Body of pancreas (tissue), 4 donors: ENCODE measurements around the gene GABRG3. TPM values are rescaled to one million over a fixed set of nuclear protein-coding genes. Genes with fewer than 3 reads are reported as not detected.

ENCODE experiments used
- ATAC-seq: fragments of 150-250 bp; one replicate; pipeline ENCODE4 v1.9.1; 2016
- DNase-seq, 4 donors: peaks; one replicate each; pipeline ENCODE4 v3.0.0-alpha.2; 2019
- H3K27ac ChIP-seq, 4 donors: fragments of 200-600 bp; sonication (generic); 1 replicate in 3 of 4; 2 replicates in 1 of 4; pipeline versions ENCODE4 v1.5.1 to v1.6.1; 2016 to 2019; ENCODE audit warnings: mild to moderate bottlenecking in 1 of 4, mixed read lengths in 1 of 4, moderate library complexity in 1 of 4
- H3K27me3 ChIP-seq, 2 donors: fragments of 200-600 bp; sonication (generic); one replicate each; pipeline ENCODE4 v1.6.0; 2016; ENCODE audit warnings: mild to moderate bottlenecking in 1 of 2
- H3K36me3 ChIP-seq, 2 donors: fragments of 200-600 bp; sonication (generic); replicated peaks in 1 of 2; 2 replicates each; pipeline ENCODE4 v1.5.1; 2016; ENCODE audit warnings: low read depth in 2 of 2; ENCODE audit not compliant: insufficient read depth in 1 of 2
- H3K4me1 ChIP-seq: fragments of 200-600 bp; sonication (generic); one replicate; pipeline ENCODE4 v1.6.0; 2016
- H3K4me3 ChIP-seq, 2 donors: fragments of 200-600 bp; sonication (generic); 1 replicate in 1 of 2; 2 replicates in 1 of 2; pipeline ENCODE4 v1.5.1; 2016 to 2019
- H3K9me3 ChIP-seq, 3 donors: fragments of 200-600 bp; sonication (generic); 1 replicate in 2 of 3; 2 replicates in 1 of 3; pipeline ENCODE4 v1.5.1; 2016
- POLR2A ChIP-seq, 3 donors: fragments of 450-650 bp; IDR thresholded peaks; one replicate each; pipeline ENCODE4 v1.6.1; 2016; ENCODE audit warnings: antibody characterized with exemption in 3 of 3, mild to moderate bottlenecking in 2 of 3
- WGBS, 2 donors: methylation state at CpG; one replicate each; pipeline ENCODE4 v1.1.5; 2017; 5-methylcytosine and 5-hydroxymethylcytosine counted together
- intact Hi-C: fragments of 100-400 bp; cut with DNase I; formaldehyde crosslinking; loops from one replicate; pipeline ENCODE4 v1.15.1; 2023
- total RNA-seq, 2 donors: library from RNA; depleted of rRNA; stranded (reverse); fragments of >200 nt; gene quantifications; one replicate each; pipeline ENCODE4 v1.1.0, GENCODE V29; 2016
- TF ChIP-seq, protein P1 (sequence below), 7 experiments: fragments of 450-650 bp in 4 of 7; fragments of 200-600 bp in 3 of 7; sonication (generic) in 3 of 7; IDR thresholded peaks; one replicate each; pipeline ENCODE4 v1.5.1; 2016 to 2019; ENCODE audit warnings: antibody characterized with exemption in 7 of 7

The GABRG3 gene
- total RNA-seq, 2 donors from 2014 or later, result not detected

DNA sequence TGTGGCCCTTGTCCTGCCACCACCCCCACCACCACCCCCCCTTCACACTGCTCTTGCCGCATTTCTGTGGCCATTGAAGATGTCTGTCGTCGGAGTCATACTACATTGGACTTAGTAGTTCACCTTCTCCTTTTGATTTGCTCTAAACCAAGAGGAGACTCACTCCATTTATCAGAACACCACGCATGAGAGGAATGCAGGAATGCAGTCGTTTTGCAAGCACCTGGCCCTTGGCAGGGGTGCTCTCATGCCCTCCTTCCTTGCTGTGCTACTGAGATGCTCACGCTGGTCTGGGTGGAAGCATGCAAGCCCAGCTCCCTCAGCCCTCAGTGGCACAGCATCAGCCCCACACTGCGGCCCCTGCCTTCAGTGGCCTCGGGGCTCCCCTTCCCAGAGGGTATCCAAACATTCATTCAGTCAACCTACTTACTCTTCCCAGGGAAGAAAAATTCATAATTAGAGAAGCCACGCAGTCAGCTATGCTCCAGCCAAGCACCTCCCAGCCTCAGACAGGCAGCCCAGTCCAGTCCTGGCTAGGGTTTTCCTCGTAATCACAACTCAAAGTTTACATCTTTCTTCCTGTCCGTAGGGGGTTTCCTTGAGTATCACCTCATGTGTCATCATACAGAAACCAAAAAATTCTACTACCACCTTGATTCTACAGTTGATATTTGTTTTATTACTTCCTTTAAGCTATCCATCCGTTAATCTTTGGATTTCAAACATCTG, 520.0 kb downstream of the GABRG3 start:
- Histone ChIP-seq H3K4me3 (no peak overlapping the region), H3K27me3 (no peaks in the 10 kb centered on the region)
- 56 to 60% methylated on average over 11 to 12 of the region's 12 CpGs for WGBS, 2 donors

DNA sequence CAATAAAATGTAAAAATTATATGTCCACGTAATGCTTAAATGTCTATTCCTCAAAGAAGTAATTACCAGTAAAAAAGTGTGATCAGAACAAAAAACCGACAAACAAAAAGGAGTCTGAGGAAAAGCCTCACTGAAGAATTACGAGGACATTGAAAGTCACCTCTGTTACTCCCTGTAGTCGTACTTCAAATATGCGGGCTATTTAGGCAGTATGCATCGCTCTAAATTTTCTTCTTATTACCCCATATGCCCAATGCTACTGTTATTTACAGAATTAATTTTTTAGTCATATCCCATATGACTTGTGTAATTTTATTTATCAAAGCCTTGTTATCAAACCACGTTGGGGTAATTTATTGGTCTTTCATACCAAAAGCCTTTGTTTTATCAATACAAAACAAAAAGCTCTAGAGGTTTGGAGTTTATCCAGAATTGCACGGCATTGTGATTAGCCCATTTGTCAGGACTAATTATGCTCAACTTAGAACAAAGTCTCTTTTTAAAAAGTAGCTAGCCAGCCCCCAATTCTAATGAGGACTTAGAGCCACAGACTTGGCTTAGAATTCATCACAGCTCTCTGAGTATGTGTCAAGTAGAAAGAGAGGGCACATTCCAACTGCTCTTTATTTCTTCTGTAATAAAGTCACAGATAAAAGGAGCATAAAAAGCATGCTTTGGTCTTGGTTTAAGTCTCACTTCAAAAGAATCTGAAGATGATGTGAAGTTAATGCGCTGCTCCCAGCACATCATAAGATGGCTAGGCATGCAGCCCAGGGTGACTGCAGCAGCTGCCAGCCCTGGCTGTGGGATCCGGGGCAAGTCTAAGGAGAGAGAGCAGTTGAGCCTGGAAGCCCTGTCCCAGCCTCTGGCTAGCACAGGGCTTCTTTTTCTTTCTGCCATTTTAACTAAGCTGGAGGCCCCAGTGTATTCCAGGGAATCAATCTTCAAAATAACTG, 521.0 kb downstream of the GABRG3 start:
- Histone ChIP-seq H3K4me1 (no peaks in the 10 kb centered on the region), H3K4me3 (no peak overlapping the region), H3K36me3 (no peaks in the 10 kb centered on the region), H3K27me3 (no peaks in the 10 kb centered on the region), H3K27ac (no peak overlapping the region), H3K9me3 (no peaks in the 10 kb centered on the region)
- DNase-seq (no peak), ATAC-seq (no peak)
- no peak for TF ChIP-seq POLR2A (IDR thresholded peaks at IDR 0.05)
- TF ChIP-seq, protein P1, sequence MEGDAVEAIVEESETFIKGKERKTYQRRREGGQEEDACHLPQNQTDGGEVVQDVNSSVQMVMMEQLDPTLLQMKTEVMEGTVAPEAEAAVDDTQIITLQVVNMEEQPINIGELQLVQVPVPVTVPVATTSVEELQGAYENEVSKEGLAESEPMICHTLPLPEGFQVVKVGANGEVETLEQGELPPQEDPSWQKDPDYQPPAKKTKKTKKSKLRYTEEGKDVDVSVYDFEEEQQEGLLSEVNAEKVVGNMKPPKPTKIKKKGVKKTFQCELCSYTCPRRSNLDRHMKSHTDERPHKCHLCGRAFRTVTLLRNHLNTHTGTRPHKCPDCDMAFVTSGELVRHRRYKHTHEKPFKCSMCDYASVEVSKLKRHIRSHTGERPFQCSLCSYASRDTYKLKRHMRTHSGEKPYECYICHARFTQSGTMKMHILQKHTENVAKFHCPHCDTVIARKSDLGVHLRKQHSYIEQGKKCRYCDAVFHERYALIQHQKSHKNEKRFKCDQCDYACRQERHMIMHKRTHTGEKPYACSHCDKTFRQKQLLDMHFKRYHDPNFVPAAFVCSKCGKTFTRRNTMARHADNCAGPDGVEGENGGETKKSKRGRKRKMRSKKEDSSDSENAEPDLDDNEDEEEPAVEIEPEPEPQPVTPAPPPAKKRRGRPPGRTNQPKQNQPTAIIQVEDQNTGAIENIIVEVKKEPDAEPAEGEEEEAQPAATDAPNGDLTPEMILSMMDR (IDR thresholded peaks at IDR 0.05), result no peak
- intact Hi-C loops, result no loop called here
- WGBS, 2 donors, result 53 to 55% methylated on average over 10 of the region's 10 CpGs

More for the DNA sequence above, 520.0 kb downstream of the GABRG3 start:
- Histone ChIP-seq H3K36me3 (no peaks in the 10 kb centered on the region), H3K9me3 (no peaks in the 10 kb centered on the region), H3K4me1 (no peaks in the 10 kb centered on the region), H3K27ac (no peak overlapping the region)
- DNase-seq (no peak), ATAC-seq (no peak)
- TF ChIP-seq POLR2A (IDR thresholded peaks at IDR 0.05), result no peak
- TF ChIP-seq, protein P1 (IDR thresholded peaks at IDR 0.05), result no peak
- intact Hi-C loops, result no loop called here

DNA sequence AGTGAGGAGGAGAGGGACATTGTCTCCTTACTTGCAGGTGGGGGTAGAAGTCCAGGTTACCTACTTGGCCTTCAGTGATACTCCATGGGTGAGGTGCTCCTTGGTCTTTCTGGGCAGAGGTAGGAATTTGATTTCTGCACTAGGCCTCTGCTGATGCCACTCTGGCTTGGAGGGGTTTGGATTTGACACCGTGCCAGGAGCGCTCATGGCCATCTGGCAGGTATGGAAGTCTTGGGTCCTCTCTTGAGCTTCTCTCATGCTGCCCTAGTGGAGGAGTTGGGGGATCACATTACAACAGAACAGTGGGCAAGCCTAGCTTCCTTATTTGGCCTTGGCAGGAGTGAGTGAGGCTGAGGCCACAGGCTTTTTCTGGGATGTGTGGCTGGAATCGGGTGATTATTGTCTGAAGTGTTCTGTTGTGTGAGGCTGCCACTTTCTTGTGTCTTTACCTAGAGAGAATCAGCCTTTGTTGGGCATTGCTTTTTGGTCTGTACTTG, 525.0 kb downstream of the GABRG3 start:
- intact Hi-C loops, result no loop called here

DNA sequence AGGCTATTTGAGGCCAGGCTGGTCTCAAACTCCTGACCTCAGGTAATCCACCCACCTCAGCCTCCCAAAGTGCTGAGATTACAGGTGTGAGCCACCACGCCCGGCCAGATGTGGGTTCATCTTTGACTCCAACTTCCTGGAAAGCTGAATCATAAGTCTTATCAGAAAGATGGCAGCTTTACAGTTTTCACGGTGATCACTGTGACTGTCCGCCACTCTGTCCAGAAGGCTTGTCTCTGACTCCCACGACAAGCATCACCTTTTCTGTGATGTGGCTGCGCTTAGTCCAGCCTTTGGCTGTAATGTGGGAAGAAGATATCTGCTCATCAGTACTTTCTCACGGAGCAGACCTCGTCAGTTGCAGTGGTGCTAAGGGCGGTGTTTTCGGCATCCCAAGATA, 527.7 kb downstream of the GABRG3 start:
- no peak overlapping the region for H3K27ac ChIP-seq
- WGBS, 2 donors, result 78 to 85% methylated on average over 10 of the region's 10 CpGs
- TF ChIP-seq POLR2A (IDR thresholded peaks at IDR 0.05), result no peak
- TF ChIP-seq, protein P1 (IDR thresholded peaks at IDR 0.05), result no peak
- H3K27me3 ChIP-seq, result no peaks in the 10 kb centered on the region
- DNase-seq (no peak), ATAC-seq (no peak)
- no peak overlapping the region for H3K4me3 ChIP-seq
- no peaks in the 10 kb centered on the region for H3K36me3 ChIP-seq
- H3K9me3 ChIP-seq, result no peaks in the 10 kb centered on the region
- no peaks in the 10 kb centered on the region for H3K4me1 ChIP-seq
- intact Hi-C loops, result no loop called here

More for the DNA sequence above, 525.0 kb downstream of the GABRG3 start:
- no peaks in the 10 kb centered on the region for H3K4me1 ChIP-seq
- no peaks in the 10 kb centered on the region for H3K27me3 ChIP-seq
- ATAC-seq (no peak), DNase-seq (no peak)
- no peak overlapping the region for H3K4me3 ChIP-seq
- TF ChIP-seq, protein P1 (IDR thresholded peaks at IDR 0.05), result no peak
- no peak for TF ChIP-seq POLR2A (IDR thresholded peaks at IDR 0.05)
- H3K9me3 ChIP-seq, result no peaks in the 10 kb centered on the region
- no peak overlapping the region for H3K27ac ChIP-seq
- no peaks in the 10 kb centered on the region for H3K36me3 ChIP-seq
- 59 to 79% methylated on average over 2 to 3 of the region's 3 CpGs for WGBS, 2 donors
